ENCODE results near the gene NCMAP.
"Not testable (repeated sequence)": the region's sequence is repeated elsewhere in the genome, so short reads cannot be mapped to it uniquely, and the experiment has no call there.

The NCMAP gene

GRCh38 chr1:24541711-24542346, 14.1 kb upstream of the NCMAP start:
- DNase-seq (ENCODE audit: low spot score) = no peak

DNA sequence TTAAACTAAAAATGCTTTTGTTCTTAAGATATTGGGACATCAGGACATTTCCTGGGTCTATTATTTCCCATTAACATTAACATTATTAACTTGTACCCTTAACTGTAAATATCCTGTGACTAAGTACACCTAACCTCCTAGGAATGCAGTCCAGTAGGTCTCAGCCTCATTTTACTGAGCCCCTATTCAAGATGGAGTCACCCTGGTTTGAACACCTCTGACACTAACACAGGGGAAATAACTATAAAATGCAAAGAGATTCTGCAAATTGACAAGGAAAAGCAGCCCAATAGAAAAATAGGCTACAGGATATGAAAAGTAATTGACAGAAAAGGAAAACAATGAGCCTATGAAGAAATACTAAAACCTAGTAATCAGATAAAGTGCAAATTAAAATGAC, 11.6 kb upstream of the NCMAP start:
- no peak for DNase-seq (ENCODE audit: low spot score)

DNA sequence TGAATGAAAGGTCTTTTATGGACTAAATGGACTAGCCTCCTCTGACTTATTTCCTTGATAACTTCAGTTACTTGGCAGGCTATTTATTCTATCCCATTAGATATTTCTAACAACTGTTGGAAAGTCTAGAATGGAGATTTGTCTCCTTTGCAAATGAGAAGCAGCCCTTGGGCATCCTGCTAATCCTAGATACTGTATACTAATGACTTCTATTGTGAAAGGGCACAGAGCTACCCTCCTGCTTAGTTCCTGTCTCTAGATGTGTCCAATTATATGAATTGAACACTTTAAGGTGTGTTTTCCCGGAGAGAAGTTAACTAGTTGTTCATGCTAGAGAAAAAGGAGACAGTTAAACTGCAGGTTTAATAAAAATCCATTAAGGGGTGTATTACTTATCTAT, 10.2 kb upstream of the NCMAP start:
- no peak for DNase-seq (ENCODE audit: low spot score)

GRCh38 chr1:24547195-24547594, 8.7 kb upstream of the NCMAP start:
- DNase-seq (ENCODE audit: low spot score) = no peak

- DNase-seq (ENCODE audit: low spot score) = no peak
Observed at GRCh38 chr1:24548070-24548469, 7.8 kb upstream of the NCMAP start.

DNA sequence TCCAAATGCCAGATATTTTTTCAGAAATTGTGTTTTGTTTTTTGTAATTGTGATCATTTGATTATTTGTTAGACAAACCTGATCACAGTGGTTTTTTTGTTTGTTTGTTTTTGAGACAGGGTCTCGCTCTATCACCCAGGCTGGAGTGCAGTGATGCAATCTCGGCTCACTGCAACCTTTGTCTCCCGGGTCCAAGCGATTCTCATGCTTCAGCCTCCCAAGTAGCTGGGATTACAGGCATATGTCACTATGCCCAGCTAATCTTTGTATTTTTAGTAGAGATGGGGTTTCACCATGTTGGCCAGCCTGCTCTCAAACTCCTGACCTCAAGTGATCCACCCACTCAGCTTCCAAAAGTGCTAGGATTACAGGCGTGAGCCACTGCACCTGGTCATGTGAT, 6.7 kb upstream of the NCMAP start:
- DNase-seq (ENCODE audit: low spot score) = not testable (repeated sequence)

GRCh38 chr1:24551290-24551959, 4.5 kb upstream of the NCMAP start:
- DNase-seq (ENCODE audit: low spot score) = no peak

GRCh38 chr1:24551960-24552571, 3.8 kb upstream of the NCMAP start:
- DNase-seq (ENCODE audit: low spot score) = no peak

GRCh38 chr1:24553931-24554330, 2.0 kb upstream of the NCMAP start:
- DNase-seq (ENCODE audit: low spot score) = no peak

DNA sequence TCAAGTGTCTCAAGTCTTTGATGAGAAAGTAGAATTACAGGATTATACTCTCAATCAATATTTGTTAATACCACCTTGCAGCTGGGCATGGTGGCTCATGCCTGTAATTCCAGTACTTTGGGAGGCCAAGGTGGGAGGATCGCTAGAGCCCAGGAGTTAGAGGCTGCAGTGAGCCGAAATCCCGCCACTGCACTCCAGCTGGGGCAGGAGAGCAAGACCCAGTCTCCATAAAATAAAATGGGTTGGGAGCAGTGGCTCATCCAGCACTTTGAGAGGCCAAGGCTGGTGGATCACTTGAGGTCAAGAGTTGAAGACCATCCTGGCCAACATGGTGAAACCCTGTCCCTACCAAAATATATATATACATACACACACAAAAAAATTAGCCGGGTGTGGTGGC, 1.2 kb upstream of the NCMAP start:
- no peak for DNase-seq (ENCODE audit: low spot score)

GRCh38 chr1:24556414-24556795, 518 bp downstream of the NCMAP start:
- no peak for DNase-seq (ENCODE audit: low spot score)

GRCh38 chr1:24557220-24557619, 1.3 kb downstream of the NCMAP start:
- DNase-seq (ENCODE audit: low spot score) = no peak

DNA sequence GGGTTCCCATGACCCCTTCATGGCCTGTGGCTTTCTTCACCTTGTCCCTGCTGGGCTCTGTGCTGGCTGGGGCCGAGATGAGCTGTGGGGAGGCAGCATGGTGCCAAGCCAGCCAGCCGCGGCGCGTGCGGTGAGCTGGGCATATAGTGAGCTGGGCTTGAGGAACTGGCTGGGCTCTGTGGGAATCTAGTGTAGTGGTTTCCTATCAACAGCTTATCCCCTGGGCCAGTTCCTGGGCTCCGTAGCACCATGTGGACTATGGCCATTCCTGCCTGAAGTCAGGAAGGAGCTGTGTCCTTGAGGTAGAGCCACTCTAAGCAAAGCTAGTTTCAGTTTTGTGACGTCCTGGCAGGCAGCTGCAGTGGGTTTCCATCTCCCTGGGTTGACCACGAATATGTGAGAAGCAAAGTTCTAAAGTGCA, 1.8 kb downstream of the NCMAP start:
- no peak for DNase-seq (ENCODE audit: low spot score)

- DNase-seq (ENCODE audit: low spot score) = no peak
Observed at GRCh38 chr1:24558455-24558854, 2.6 kb downstream of the NCMAP start.

GRCh38 chr1:24558902-24559791, 3.3 kb downstream of the NCMAP start:
- DNase-seq (ENCODE audit: low spot score) = no peak

- no peak for DNase-seq (ENCODE audit: low spot score)
Observed at GRCh38 chr1:24560361-24560760, 4.5 kb downstream of the NCMAP start.

DNA sequence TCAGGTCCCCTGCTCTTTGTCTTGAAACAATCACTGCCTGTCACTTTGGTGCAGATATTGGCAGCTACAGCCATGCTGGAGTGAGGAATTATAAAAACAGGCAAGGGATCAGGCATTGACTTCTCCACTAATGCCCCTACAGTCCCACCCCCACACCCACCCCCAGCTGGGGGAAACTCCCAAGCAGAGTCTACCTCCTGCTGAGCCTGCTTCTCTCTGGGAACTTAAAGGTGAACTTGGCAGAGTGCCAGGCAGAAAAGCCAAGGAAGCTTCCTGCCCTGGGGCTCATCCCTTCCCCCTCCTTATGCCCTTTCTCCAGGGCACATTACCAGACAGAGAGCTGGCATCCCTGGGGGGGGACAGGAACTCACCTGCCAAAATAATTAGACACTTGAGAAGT, 6.7 kb downstream of the NCMAP start:
- no peak for DNase-seq (ENCODE audit: low spot score)

DNA sequence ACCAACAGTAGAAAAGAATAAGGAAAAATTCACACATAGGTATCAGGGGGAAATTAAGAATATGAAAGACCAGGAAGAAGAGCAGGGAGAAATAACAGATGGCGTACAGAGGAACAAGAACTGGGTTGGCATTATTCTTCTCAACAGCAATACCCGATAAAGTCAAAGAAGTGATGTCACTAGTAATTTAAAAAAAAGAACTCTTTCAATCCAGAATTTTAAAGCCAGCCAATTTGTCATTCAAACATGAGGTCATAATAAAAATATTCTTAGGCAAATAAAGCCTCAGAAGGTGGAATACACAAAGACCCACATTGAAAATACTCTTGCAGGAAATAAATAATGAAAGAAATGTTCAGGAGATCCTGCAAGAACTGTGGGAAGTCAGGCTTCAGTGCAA, 8.8 kb downstream of the NCMAP start:
- DNase-seq (ENCODE audit: low spot score) = no peak

DNA sequence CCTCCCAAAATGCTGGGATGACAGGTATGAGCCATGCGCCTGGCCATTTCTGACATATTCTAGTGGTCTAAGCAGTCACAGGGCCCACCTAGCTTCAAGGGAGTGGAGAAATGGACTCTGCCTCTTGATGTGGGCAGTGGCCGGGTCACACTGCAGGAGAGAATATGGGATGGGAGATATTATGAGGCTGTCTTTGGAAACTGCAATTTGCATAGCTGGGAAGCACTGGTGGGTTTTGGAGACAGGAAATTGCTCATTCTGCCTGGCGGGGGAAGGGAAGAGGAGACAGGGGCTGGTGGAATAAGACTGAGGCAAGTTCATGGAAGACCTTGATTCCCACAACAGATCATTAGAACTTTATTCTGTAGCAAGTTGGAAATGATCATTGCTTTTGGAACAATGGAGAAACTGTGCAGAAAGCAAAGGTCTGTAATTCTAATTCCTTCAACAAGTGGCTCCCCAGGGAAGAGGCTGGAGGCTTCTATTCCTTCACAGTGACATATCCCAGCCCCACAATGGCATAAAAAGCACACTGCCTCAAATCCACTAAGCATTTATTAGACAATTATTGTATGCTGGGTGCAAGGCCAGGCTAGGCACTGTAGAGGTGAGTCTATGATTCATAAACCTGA, 10.5 kb downstream of the NCMAP start:
- DNase-seq (ENCODE audit: low spot score) = no peak

GRCh38 chr1:24567792-24568388, 12.0 kb downstream of the NCMAP start:
- no peak for DNase-seq (ENCODE audit: low spot score)

DNA sequence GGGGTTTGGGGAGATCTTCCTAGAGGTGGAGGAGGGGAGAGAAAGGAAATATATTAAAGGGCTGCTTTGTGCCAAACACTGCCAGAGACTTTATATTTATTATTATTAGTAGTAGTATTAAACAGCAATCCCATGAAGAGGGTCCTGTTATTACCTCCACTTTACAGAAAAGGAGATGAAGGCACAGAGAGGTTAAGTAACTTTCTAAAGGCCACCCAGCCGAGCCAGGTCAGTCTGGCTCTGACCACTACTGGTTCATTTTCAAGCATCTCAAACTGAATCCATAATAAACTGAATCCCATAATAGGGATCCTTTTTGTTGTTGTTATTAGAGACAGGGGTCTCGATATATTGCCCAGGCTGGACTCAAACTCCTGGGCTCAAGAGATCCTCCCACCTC, 12.6 kb downstream of the NCMAP start:
- DNase-seq (ENCODE audit: low spot score) = no peak

Measured in CD4-positive, alpha-beta T cell treated with Interleukin-15 for 4 hours (primary cell).